ENCODE data around the gene TAC3. TPM values are rescaled to one million over a fixed set of nuclear protein-coding genes. Genes with fewer than 3 reads are reported as not detected.

The TAC3 gene
- total and polyA plus RNA-seq, 9 donors: 0.40 to 2.2 TPM; not detected in 7

DNA sequence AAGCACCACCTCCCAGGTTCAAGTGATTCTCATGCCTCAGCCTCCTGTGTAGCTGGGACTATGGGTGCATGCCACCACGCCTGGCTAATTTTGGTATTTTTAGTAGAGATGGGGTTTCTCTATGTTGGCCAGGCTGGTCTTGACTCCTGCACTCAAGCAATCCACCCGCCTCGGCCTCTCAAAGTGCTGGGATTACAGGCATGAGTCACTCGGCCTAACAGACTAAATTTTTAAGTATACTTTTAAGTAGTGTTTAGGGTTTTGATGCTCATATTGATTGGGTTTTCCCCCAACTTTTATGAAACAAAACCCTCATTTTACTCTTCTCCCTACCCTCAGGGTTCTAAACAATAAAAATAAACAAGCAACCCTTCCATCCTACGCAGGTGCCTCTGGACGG, 28.1 kb upstream of the TAC3 start:
- H3K4me3 ChIP-seq: no peak overlapping the region
- no peaks in the 10 kb centered on the region for H3K9me3 ChIP-seq
- no peaks in the 10 kb centered on the region for H3K4me1 ChIP-seq (ENCODE audit: insufficient read depth)
- no peak for TF ChIP-seq POLR2A (IDR thresholded peaks at IDR 0.05)
- intact Hi-C loops (cut with DNase I): loop anchor here in 1 of 4 donors (5.0 kb wide), 1 partner anchor 333 kb away; no protein-coding TSS in a partner anchor
- no peaks in the 10 kb centered on the region for H3K27me3 ChIP-seq
- H3K27ac ChIP-seq: no peak overlapping the region
- no peaks in the 10 kb centered on the region for H3K36me3 ChIP-seq
- 86 to 94% (median 88%) methylated on average over 6 of the region's 6 CpGs for WGBS, 3 donors
- DNase-seq: no peak

DNA sequence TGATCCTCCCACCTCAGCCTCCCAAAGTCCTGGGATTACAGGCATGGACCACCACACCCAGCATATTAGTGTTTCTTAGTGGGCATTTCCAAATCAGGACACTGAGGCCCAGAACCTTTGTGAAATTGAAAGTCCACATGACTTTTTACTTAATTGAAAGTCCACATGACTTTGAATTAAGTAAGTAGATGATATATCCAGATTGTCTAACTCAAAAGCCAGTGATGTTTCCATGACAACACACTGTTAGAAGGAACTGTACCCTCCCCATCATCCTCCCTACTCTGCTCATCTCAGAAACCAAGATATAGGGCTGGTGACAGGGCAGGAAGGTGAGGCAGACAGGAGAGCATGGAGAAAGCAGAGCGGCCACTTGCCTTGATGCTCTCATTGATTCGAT, 26.4 kb upstream of the TAC3 start:
- no peak for DNase-seq
- H3K9me3 ChIP-seq: no peaks in the 10 kb centered on the region
- no peak overlapping the region for H3K4me3 ChIP-seq
- H3K4me1 ChIP-seq (ENCODE audit: insufficient read depth): no peaks in the 10 kb centered on the region
- no peaks in the 10 kb centered on the region for H3K36me3 ChIP-seq
- intact Hi-C loops (cut with DNase I): loop anchor here in 1 of 4 donors (5.0 kb wide), 1 partner anchor 335 kb away; no protein-coding TSS in a partner anchor
- H3K27me3 ChIP-seq: no peaks in the 10 kb centered on the region
- WGBS, 3 donors: 87 to 96% (median 92%) methylated on average over 2 of the region's 2 CpGs
- no peak overlapping the region for H3K27ac ChIP-seq
- no peak for TF ChIP-seq POLR2A (IDR thresholded peaks at IDR 0.05)
- TF ChIP-seq, protein P1, sequence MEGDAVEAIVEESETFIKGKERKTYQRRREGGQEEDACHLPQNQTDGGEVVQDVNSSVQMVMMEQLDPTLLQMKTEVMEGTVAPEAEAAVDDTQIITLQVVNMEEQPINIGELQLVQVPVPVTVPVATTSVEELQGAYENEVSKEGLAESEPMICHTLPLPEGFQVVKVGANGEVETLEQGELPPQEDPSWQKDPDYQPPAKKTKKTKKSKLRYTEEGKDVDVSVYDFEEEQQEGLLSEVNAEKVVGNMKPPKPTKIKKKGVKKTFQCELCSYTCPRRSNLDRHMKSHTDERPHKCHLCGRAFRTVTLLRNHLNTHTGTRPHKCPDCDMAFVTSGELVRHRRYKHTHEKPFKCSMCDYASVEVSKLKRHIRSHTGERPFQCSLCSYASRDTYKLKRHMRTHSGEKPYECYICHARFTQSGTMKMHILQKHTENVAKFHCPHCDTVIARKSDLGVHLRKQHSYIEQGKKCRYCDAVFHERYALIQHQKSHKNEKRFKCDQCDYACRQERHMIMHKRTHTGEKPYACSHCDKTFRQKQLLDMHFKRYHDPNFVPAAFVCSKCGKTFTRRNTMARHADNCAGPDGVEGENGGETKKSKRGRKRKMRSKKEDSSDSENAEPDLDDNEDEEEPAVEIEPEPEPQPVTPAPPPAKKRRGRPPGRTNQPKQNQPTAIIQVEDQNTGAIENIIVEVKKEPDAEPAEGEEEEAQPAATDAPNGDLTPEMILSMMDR (IDR thresholded peaks at IDR 0.05): no peak
- no peak for TF ChIP-seq EP300 (IDR thresholded peaks at IDR 0.05)

DNA sequence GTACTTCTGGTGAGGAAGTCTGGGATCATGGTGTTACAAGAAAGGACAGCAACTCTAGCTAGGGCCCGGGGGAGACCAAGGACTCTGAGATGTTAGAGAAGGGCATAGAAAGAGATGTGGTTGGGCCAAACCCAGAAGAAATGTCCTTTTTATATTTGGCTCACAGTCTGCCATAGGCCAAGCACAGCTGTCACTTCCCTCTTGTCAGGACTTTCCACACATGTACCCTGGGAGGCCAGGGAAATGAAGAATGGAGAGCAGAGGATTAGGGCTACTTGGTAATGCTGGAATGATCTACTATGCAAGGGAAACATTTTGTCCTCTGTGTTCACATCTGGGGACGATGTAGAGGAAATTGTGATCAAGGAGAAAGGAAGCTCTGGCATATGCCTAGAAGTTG, 24.4 kb upstream of the TAC3 start:
- Histone ChIP-seq H3K4me1 (ENCODE audit: insufficient read depth) (no peaks in the 10 kb centered on the region), H3K9me3 (no peaks in the 10 kb centered on the region), H3K4me3 (no peak overlapping the region), H3K36me3 (no peaks in the 10 kb centered on the region), H3K27ac (no peak overlapping the region), H3K27me3 (no peaks in the 10 kb centered on the region)
- 59 to 72% (median 63%) methylated on average over 2 of the region's 2 CpGs for WGBS, 3 donors
- no peak for DNase-seq
- TF ChIP-seq POLR2A (IDR thresholded peaks at IDR 0.05) (no peak), EP300 (IDR thresholded peaks at IDR 0.05) (no peak)
- TF ChIP-seq, protein P1 (IDR thresholded peaks at IDR 0.05): no peak
- intact Hi-C loops (cut with DNase I): loop anchor here in 1 of 4 donors (5.0 kb wide), 1 partner anchor 337 kb away; no protein-coding TSS in a partner anchor

DNA sequence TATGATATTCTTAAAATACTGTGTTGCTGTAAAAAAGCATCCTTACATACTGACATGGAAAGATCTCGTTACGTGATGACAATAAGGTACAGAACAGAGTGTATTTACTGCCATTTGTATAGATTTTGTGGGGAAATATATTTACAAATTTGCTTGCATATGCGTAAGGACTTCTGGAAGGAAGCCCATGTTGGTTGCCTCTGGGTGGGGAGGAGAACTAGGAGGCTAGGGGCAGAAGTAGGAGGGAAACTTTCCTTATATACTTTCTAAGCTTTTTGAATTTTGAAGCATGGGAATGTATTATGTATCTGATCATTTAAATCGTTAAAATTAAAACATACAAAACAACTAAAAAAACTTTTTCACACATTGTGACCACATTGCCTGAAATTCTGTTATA, 23.9 kb upstream of the TAC3 start:
- no peaks in the 10 kb centered on the region for H3K4me1 ChIP-seq (ENCODE audit: insufficient read depth)
- H3K36me3 ChIP-seq: no peaks in the 10 kb centered on the region
- WGBS, 3 donors: 89% methylated on average over 4 of the region's 4 CpGs
- no peak overlapping the region for H3K4me3 ChIP-seq
- TF ChIP-seq EP300 (IDR thresholded peaks at IDR 0.05) (no peak), POLR2A (IDR thresholded peaks at IDR 0.05) (no peak)
- TF ChIP-seq, protein P1 (IDR thresholded peaks at IDR 0.05): no peak
- H3K9me3 ChIP-seq: no peaks in the 10 kb centered on the region
- H3K27ac ChIP-seq: no peak overlapping the region
- intact Hi-C loops (cut with DNase I): loop anchor here in 1 of 4 donors (5.0 kb wide), 1 partner anchor 337 kb away; no protein-coding TSS in a partner anchor
- no peak for DNase-seq
- H3K27me3 ChIP-seq: no peaks in the 10 kb centered on the region

DNA sequence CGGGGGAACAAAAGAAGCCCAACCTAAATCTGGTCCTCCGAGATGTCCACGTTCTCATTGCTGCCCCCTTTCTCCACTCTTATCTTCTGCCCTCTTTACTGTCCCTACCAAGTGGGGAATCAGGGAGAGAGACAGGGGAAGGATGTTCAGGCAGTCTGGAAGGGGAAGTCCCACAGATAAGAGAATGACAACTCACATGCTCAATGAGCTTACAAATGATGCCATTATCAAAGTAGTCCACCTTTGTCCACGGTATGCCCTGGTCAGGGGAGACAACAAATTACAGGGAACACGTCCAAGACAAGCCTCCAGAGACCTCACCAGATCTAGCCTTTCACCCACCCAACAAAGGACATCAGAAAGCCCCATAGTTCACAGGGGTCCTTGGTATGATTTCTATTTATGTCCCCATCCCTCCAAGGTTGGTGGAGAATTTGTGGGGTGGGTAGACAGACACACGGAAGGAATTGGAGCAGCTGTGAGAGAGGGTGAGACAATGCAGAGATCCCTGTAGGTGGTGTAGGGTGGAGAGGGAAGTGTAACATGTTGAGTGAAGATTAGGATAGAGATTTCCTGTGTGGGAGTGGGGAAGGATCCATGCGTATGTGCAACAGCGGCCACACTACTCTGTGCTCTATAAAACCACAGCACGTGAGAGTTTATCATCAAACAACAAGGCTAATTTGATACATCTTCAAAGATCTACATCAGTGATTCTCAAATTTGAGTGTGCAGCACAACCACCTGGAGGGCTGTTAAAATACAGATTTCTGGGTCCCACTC, 22.9 kb upstream of the TAC3 start:
- Histone ChIP-seq H3K9me3 (no peaks in the 10 kb centered on the region), H3K4me1 (ENCODE audit: insufficient read depth) (no peaks in the 10 kb centered on the region), H3K27ac (no peak overlapping the region), H3K36me3 (no peaks in the 10 kb centered on the region), H3K4me3 (no peak overlapping the region), H3K27me3 (no peaks in the 10 kb centered on the region)
- DNase-seq: no peak
- TF ChIP-seq POLR2A (IDR thresholded peaks at IDR 0.05): no peak
- TF ChIP-seq, protein P1 (IDR thresholded peaks at IDR 0.05): no peak
- WGBS, 3 donors: 72 to 77% (median 77%) methylated on average over 9 of the region's 9 CpGs
- intact Hi-C loops (cut with DNase I): no loop called here

Data from ovary (tissue), 9 donors.